ENCODE measurements around the gene KAT6B.
"Not testable (repeated sequence)": the region's sequence is repeated elsewhere in the genome, so short reads cannot be mapped to it uniquely, and the experiment has no call there.

GRCh38 chr10:74781870-74782269 is 44.5 kb upstream of the KAT6B start:
- TF ChIP-seq POLR2A (IDR thresholded peaks at IDR 0.05; ENCODE audit: low read depth); CTCF (IDR thresholded peaks at IDR 0.05): not testable (repeated sequence)
